GM18861 (cell line): ENCODE measurements around the gene TSPYL1.
A peak's percentile ranks its signal among the peaks of the same experiment; 100 is the strongest.
"Not testable (repeated sequence)": the region's sequence is repeated elsewhere in the genome, so short reads cannot be mapped to it uniquely, and the experiment has no call there.

Source experiments
- ATAC-seq: cut with Tn5 transposase; IDR thresholded peaks from one replicate; pipeline ENCODE4 v1.9.1; 2021; ENCODE audit not compliant: unreplicated experiment

The TSPYL1 gene

DNA sequence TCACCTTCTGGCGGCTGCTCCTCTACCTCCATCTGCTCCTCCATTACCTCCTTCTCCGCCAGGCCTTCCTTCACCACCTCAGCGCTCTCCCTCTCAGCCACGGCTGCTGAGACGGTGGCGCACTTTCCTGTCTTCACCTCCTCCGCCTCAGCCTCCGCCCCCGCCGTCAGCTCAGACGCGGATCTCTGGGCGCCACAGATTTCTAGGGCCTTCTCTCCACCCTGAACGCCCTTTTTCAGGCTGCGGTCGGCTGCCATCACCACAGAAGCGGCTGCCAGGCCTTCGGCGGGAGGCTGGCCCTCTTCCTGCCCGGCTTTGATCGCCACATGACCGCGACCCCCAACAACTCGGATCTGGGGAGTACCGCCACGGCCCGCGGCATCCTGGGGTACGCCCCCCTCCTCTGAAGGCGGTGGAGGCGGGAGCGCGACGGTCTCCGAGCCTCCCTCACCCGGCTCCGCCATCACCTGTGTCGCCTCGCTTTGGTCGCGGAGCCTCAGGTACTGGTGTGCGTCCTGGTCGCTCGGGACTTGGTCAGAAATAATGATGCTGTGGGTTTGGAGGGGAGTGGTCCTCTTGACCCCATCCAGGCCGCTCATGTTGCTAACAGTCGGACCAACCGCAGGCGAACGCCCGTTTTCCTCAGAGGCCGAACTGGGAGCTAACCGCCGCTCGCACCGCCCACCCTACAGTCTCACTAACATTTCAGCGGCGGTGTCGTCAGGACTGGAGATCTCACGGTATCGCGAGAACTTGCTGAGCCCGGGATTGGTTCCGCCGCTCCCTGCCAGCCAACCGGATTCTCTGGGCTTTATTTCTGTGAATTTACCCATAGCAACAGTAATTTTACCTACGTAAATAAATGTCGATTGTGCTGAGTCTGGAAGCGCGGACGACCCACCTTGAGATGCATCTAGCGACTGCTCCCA, at the start of gene TSPYL1:
TSPYL1 (minus strand) TSS at position 699 of the 929 bp plus-strand sequence; CDS start at position 599, 100 bp downstream.
- peak; percentile 90 for ATAC-seq

DNA sequence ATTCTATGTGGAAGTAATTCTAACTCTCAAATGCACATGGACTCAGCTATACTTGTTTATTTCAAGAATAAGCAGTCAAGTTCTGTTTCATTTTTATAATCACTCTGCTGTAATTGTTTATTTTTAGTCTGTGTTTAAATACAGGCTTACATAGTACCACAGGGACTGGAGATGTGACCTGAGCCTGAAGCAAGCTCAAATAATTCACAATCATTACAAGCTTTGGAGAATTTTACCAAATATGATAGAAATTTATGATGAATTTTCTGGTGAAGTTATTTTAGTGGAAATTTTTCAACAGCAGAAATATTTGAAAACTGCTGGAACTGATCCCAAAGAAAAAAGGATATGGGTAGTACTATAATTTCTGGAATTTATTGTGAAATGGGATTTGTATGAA, 49.4 kb upstream of the TSPYL1 start:
- no peak for ATAC-seq

DNA sequence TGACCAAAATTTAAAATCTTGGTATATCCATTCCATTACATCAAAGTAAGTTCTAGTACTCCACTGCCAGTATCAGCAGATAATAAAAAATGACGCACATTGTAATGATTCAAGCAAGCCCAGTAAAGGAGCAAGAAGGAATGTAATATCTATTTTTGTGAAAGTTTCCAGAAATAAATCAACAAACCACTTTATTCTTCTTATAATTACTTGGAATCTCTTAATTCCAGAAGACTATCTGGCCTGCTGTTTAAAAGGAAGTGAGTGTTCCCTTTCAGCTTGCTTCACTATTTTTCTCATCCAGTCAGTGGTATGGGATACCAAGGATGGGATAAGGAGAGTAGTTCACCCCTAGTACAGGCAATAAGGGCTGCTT, 48.8 kb upstream of the TSPYL1 start:
- no peak for ATAC-seq

DNA sequence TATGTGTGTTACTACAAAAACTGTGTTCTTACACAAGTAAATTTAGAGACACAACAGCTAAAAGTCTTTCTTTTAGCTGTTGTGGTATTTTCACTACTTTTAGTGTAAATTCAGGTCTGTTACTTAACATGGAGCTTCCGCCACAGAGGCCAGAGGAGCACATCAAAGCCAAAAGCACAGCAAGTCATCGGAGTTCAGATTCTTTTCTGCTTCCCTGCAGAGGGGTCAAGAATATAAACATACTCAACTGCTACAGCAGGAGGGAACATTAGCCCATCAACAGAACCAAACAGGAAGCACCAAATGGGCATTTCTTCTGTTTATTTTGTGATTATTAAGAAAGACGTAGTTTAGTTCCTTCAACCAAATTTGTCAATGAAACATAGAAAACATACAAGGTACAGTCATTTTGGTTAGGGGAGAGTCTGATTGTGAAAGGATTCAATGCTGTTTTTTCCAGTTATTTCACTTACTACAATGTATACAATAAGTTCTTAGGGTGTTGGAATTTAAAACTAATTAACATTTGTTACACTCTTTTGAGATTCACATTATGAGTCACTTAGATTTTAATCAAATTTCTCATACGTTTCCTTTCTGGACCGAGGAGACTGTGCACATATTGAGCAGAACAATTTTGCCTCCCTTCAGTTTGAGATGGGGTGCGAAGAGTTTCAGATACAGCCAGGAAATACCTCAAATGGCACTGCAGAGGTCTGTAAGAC, 48.2 kb upstream of the TSPYL1 start:
- ATAC-seq = no peak

DNA sequence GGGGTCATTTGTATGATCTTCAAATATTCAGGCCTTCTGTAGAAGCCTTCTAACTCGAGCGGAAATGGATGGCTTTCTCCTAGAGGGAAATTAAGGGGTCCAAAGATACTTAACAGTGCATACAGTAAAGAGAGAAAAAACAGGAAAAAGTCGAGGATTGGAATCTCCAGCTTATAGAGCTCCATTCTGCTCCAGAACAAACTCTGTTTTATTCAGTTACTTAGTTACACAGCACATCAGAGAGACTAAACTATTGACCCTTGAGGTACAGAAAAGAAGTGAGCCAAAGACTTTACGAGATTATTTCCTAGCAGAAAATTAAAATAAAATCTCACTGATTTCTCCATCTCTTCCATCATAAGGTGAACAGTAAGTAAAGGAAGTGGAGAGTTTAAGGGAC, 47.3 kb upstream of the TSPYL1 start:
- ATAC-seq = no peak

DNA sequence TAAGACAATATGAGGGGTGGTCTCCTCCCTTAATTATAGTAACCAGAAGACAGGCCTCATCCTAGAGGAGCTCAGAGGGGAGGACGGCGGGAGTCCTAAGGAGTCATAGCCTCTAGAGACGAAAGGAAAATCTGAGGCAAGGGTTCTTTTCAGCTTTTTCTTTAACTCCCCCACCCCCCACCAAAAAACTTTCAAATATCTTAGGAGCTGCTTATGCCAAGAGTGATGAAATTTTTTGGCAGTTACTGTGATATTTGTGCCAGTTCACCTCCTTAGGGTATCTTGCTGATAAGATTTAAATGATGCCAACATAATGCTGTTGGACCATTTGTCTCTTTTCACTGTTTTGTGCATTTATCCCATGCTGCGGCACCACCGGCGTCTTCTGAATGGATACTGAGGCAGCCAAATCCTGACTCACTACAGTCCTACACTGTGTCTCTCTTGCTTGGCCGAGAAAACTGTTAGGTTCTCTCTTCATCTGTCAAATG, 46.5 kb upstream of the TSPYL1 start:
- ATAC-seq = no peak

DNA sequence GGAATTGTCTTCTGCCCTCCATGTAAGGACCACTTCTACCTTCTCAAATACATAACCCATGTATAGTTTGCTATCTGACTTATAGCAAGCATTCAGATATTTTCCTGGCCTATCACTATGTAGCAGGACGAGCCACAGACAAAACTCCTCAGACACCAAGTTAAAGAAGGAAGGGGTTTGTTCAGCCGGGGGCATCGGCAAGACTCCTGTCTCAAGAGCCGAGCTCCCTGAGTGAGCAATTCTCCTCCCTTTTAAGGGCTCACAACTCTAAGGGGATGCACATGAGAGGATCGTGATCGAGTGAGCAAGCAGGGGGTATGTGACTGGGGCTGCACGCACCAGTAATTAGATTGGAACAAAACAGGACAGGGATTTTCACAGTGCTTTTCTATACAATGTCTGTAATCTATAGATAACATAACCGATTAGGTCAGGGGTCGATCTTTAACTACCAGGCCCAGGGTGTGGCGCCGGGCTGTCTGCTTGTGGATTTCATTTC, 46.0 kb upstream of the TSPYL1 start:
- not testable (repeated sequence) for ATAC-seq

DNA sequence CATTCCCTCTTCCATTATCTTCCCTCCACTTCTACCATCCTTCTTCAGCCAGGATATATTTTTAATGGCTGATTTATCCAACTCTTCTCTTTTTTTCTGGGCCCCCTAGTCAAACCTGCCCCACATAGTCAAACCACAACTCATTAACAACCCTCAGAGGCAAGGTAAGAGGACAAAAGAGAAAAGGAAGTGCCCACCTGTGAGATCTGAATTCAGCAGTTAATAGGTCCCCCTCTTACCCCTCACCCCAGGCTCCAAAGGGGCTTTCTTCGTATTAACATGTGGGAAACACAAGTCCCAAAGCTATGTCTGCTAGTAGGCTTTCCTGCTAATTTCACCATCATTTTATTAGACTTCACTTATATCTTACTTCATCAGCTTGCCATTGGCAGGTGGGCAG, 44.1 kb upstream of the TSPYL1 start:
- ATAC-seq = no peak

DNA sequence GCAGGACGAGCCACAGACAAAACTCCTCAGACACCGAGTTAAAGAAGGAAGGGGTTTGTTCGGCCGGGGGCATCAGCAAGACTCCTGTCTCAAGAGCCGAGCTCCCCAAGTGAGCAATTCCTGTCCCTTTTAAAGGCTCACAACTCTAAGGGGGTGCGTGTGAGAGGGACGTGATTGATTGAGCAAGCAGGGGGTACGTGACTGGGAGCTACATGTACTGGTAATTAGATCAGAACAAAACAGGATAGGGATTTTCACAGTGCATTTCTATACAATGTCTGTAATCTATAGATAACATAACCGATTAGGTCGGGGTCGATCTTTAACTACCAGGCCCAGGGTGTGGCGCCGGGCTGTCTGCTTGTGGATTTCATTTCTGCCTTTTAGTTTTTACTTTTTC, 42.2 kb upstream of the TSPYL1 start:
- not testable (repeated sequence) for ATAC-seq

DNA sequence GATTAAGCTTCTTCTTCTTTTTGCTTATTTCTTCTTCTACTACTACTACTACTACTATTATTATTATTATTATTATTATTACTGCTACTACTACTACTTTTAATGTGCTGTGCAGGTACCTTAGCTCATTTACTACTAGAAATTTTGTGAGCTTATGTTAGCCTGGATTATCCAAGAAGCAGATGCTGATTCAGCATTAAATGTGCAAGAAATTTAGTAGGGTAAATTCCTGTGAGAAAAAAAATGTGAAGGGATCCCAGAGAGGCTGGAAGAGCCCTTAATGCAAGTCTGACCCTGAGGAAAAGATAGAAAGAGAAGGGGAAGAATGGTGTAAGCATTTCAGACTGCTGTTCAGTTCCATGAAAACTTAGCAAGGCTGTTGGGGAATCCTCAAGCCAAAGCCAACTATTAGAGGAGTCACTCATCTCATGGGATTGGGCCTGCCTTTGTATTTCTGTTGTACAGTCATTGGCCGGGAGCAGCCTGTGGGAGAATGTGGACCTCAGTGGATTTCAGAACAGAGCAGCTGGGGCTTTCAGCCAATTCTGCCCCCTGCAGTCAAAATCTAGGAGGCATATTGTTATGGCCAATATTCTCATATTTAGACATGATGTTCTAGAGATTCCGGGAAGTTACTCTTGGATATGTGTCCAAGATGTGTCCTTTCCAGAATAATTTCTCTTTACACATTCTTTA, 37.2 kb upstream of the TSPYL1 start:
- ATAC-seq = no peak

DNA sequence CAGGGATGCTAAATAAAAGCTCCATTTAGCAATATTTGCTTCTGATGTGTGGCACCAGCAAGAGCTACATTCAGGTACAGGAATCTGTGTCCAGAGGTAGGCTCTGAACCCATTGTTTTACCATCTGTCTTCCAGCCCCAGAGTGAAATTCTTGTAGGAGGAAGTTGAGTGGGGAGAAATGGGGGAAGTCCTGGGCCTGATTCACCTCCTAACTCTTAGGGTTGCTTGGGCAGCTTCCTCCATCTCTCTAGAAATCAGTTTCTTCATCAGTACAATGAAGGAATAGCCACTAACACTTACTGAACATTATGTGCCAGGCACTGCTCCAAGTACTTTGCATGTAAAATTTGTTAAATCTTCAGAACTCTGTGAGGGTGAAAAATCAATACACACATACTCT, 35.1 kb upstream of the TSPYL1 start:
- peak; percentile 49 for ATAC-seq

DNA sequence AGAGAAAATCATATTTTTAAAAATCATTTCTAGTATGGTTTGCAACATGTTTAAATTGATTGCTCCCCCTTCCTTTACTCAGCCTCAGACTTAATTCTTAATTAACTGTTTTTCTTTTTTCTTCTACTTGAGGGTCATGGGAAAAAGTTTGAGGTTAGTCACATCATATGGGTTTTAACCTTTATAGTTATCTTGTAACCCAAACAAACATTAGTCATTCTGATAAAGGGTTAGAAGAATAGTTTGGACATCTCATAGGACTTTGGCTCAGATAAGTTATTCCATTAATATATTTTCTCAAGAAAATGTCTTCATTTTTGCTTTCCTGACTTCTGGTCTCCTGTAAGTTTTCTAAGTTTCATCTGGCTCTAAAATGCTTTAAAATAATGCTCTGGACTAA, 34.5 kb upstream of the TSPYL1 start:
- ATAC-seq = no peak

DNA sequence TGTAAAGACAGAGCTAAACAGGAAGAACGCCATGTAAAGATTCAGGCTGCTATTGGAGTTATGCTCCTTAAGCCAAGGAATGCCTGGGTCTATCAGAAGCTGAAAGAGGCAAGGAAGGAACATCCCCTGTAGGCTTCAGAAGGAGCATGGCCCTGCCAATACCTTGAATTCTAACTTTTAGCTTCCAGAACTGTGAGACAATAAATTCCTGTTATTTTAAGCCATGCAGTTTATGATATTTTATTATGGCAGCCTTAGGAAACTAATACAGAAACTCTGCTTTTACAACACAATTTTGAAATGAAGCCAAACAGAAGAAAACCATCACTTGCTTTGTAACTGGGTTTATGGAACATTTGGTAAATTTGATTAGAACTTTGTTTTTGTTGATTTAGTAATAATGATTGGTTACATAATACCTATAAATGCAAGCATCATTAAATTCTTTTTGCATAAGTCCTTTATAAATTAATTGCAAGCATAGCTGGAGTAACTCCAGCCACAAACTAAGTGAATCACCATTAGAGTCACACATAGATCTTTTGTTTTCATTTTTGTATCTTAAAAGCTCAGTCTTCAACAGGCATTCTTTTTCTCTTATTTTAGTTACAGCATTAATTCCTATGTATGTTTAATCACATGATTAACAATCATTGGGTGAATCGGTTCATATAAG, 33.5 kb upstream of the TSPYL1 start:
- ATAC-seq = no peak

DNA sequence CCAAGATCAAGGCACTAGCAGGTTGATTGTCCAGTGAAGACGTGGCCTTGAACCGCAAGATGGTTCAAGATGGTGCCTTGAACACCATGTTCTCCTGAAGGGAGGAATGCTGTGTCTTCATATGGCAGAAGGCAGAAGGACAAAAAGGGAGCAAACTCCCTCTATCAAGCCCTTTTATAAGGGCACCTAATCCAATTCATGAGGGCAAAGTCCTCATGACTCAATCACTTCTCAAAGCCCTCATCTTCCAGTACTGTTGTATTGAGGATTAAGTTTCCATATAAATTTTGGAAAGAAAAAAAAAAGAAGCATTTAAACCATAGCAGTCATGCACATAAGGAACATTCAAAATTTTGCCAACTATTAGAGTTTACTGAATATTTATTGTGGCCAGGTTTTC, 29.9 kb upstream of the TSPYL1 start:
- ATAC-seq = no peak

DNA sequence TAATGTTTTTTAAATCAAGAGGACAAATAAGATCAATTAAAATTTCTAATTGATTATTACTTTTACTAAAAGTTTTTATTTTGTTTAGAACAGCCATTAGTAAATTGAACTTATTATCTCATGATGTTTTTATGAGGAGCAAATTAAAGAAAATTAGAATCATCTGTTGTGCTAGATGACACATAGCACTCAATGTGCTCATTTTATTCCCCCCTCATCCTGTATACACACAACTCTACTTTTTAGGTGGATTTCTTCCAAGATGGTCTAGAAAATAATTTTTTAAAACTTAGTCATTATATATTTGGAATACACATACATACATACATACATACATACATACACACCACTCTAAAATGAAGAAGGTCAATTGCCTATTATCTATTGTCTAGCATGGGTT, 29.3 kb upstream of the TSPYL1 start:
- ATAC-seq = no peak

DNA sequence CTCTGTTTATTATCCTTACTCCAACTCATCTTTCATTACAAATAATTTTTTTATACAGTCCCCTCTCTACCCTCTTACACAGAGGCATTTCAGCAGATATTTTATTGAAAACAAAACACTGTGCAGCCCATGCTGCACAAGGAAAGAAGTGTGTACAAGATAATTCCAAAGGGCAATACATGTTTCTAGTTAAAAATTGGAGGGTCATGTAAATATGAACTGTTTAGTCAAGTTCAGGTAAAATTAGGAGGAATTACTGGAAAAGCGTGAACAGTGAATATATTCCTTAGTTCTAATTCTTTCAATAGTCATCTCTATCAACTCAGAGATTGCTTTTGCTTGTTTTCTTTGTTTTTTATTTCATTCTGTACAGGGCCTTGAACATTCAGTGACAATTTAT, 27.9 kb upstream of the TSPYL1 start:
- ATAC-seq = no peak

DNA sequence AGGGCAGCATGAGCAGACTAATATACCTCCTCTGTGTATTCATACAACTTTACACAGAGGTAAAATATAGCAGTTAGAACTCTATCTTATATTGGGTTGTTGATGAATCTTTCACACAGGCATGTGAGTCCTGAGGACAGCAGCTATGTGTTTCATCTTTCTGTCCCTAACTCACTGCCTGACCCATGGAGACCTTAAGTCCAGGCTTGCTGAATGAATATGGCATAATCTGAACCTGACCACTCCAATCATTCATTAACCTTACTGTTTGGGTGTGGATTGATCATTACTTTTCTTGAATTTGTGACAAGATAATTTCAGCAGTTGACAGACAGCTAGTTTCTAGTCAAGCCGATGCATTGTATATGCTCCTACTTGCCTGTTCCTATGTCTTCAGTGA, 27.3 kb upstream of the TSPYL1 start:
- peak; percentile 59 for ATAC-seq

DNA sequence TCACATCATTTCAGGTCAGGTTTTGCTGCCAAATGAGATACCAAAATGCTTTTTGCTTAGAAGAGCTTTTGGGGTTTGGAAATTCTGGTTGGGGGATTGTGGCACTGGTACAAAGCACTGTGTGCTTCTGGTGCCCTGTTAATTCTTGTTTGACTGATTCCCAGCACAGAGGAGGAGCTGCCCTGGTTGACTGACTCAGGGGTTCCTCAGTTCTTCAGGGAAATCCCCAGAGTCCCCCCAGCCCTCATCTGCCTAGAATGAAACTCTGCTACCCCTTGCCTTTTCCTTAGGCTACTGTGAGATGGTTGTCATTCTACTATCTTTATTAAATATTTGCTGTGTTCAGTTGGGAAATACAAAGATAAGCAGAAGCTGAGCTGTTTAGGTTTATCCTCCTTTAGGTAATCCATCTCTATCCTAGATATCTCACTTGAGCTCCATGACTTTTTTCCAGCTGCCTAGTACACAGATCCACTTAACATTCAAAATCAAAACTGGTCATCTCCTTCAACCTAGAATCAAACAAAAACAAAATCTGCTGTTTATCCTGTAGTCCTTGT, 24.9 kb upstream of the TSPYL1 start:
- no peak for ATAC-seq

DNA sequence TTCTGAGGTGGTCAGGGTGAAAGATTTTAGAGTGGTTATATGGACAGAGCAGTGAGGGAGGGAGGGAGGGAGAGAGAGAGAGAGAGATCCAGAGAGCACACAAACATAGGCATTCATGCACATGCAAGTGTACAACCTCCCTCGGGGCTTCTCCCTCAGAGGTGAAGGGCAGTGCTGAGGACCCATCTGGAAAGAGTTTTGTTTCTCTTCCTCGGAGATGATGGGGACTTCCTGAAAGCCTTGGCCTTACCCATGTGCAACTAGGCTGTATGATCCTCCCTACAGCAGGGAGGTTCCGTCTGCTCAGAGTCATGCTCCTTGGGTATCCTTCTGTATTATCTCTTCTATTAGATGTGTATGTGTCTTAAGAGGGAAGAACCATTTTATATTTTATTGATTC, 21.4 kb upstream of the TSPYL1 start:
- ATAC-seq = no peak

DNA sequence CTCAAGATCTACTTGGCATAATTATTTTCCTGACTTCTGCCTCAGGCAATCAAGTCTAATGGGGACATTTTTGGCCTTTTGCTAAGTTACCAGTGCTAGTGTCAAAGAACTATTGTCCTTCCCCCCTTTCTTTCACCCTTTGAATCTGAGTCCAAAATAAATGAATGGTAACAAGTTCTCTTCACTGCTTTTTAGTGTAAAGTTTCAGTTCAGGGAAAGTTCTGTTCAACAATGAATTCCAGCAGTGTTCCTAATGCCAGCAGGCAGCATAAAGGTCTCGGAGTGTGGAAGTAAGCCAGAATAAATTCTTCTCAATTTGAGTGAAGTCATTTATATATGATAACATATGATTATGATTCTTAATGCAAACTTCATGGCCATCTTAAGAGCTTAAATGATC, 20.8 kb upstream of the TSPYL1 start:
- no peak for ATAC-seq
